Activated CD8-positive, alpha-beta memory T cell treated with anti-CD3 and anti-CD28 coated beads for 36 hours (primary cell): ENCODE measurements around the gene PABPC4L. TPM values are rescaled to one million over a fixed set of nuclear protein-coding genes. Genes with fewer than 3 reads are reported as not detected.
"Not testable (repeated sequence)": the region's sequence is repeated elsewhere in the genome, so short reads cannot be mapped to it uniquely, and the experiment has no call there.

Experiments used
- CTCF ChIA-PET: fragments of 350-600 bp; sonication (Branson Sonifier 250); formaldehyde crosslinking; loops from one replicate; lab custom pipeline; 2021; ENCODE audit warnings: antibody characterized with exemption; lab: Charles Lee
- POLR2A ChIA-PET: fragments of 350-600 bp; sonication (Branson Sonifier 250); formaldehyde crosslinking; loops from one replicate; lab custom pipeline; 2021; ENCODE audit warnings: antibody characterized with exemption; lab: Charles Lee
- total RNA-seq, 2 experiments: library from RNA; stranded (reverse); gene quantifications; one replicate each; pipeline ENCODE4 v1.2.3, GENCODE V29; 2021

PABPC4L gene
- not detected for total RNA-seq

- CTCF ChIA-PET: no interaction called here
- POLR2A ChIA-PET: no interaction called here
These were observed at the start of gene PABPC4L for GRCh38 chr4:134201216-134202161. TSS of gene PABPC4L (minus strand) at chr4:134201789. CDS start at chr4:134201019, 770 bp downstream.

- ChIA-PET CTCF (no interaction called here), POLR2A (no interaction called here)
These were observed 49.7 kb upstream of the PABPC4L start for GRCh38 chr4:134251322-134251721.

- POLR2A ChIA-PET: no interaction called here
These were observed 42.4 kb upstream of the PABPC4L start for GRCh38 chr4:134243742-134244713.

GRCh38 chr4:134219043-134219442 lies 17.5 kb upstream of the PABPC4L start:
- POLR2A ChIA-PET: no interaction called here
- CTCF ChIA-PET: no interaction called here

More at GRCh38 chr4:134243742-134244713, 42.4 kb upstream of the PABPC4L start:
- CTCF ChIA-PET: no interaction called here

- ChIA-PET CTCF (no interaction called here), POLR2A (no interaction called here)
These were observed 14.8 kb upstream of the PABPC4L start for GRCh38 chr4:134216411-134216810.

GRCh38 chr4:134215620-134216344 lies 14.2 kb upstream of the PABPC4L start:
- CTCF ChIA-PET: no interaction called here
- POLR2A ChIA-PET: no interaction called here

GRCh38 chr4:134207955-134208354 lies 6.4 kb upstream of the PABPC4L start:
- POLR2A ChIA-PET, CTCF ChIA-PET: not testable (repeated sequence)

GRCh38 chr4:134202166-134202956 lies 772 bp upstream of the PABPC4L start:
- ChIA-PET CTCF (no interaction called here), POLR2A (no interaction called here)

- ChIA-PET POLR2A (no interaction called here), CTCF (no interaction called here)
These were observed 776 bp downstream of the PABPC4L start for GRCh38 chr4:134200811-134201215.

- POLR2A ChIA-PET: no interaction called here
- CTCF ChIA-PET: no interaction called here
These were observed 11.6 kb downstream of the PABPC4L start for GRCh38 chr4:134189949-134190348.

- CTCF ChIA-PET: no interaction called here
- POLR2A ChIA-PET: no interaction called here
These were observed 12.1 kb downstream of the PABPC4L start for GRCh38 chr4:134189480-134189879.

- CTCF ChIA-PET: no interaction called here
- POLR2A ChIA-PET: no interaction called here
These were observed 22.9 kb downstream of the PABPC4L start for GRCh38 chr4:134178706-134179105.

GRCh38 chr4:134174271-134174670 lies 27.3 kb downstream of the PABPC4L start:
- ChIA-PET CTCF (no interaction called here), POLR2A (no interaction called here)

GRCh38 chr4:134160211-134160610 lies 41.4 kb downstream of the PABPC4L start:
- CTCF ChIA-PET: no interaction called here
- POLR2A ChIA-PET: no interaction called here

GRCh38 chr4:134154097-134154496 lies 47.5 kb downstream of the PABPC4L start:
- CTCF ChIA-PET: interaction anchor here (0.6 kb wide), 1 partner anchor 27 kb away, joined by 3 read pairs; no protein-coding TSS in a partner anchor
- POLR2A ChIA-PET: no interaction called here

- CTCF ChIA-PET: no interaction called here
These were observed 53.6 kb downstream of the PABPC4L start for GRCh38 chr4:134147941-134148340.

More at GRCh38 chr4:134147941-134148340, 53.6 kb downstream of the PABPC4L start:
- POLR2A ChIA-PET: no interaction called here
